Natural killer cell (primary cell): Measurements from ENCODE around the gene SPRED3. TPM values are rescaled to one million over a fixed set of nuclear protein-coding genes. Genes with fewer than 3 reads are reported as not detected.

ENCODE experiments used
- ATAC-seq, 3 donors: fragments of 150-1000 bp in 2 of 3; fragments of 200-7000 bp in 1 of 3; cut with Tn5 transposase; 1 replicate in 1 of 3; 2 replicates in 2 of 3; pipeline ENCODE4 v1.10.0; 2021; ENCODE audit warnings: mild to moderate bottlenecking in 2 of 3, moderate library complexity in 2 of 3
- DNase-seq, 2 donors: peaks; one replicate each; pipeline versions ENCODE4 v3.0.0 to v3.0.0-alpha.2; 2013 to 2021; ENCODE audit warnings: mixed read lengths in 1 of 2
- H3K27ac ChIP-seq: one replicate; pipeline ENCODE4 v1.5.1; 2013; ENCODE audit warnings: mild to moderate bottlenecking, low read length
- H3K27me3 ChIP-seq: one replicate; pipeline ENCODE4 v1.6.1; 2013; ENCODE audit warnings: low read length; ENCODE audit not compliant: control insufficient read depth, insufficient read depth
- H3K36me3 ChIP-seq: one replicate; pipeline ENCODE4 v1.6.1; 2013; ENCODE audit warnings: low read length; ENCODE audit not compliant: control insufficient read depth, insufficient read depth
- H3K4me1 ChIP-seq: one replicate; pipeline ENCODE4 v1.6.1; 2013; ENCODE audit warnings: low read length; ENCODE audit not compliant: control insufficient read depth, insufficient read depth
- H3K4me3 ChIP-seq: one replicate; pipeline ENCODE4 v1.5.1; 2013; ENCODE audit warnings: low read length
- H3K9me3 ChIP-seq: one replicate; pipeline ENCODE4 v1.6.1; 2013; ENCODE audit warnings: low read length; ENCODE audit not compliant: control insufficient read depth, insufficient read depth
- H3K27ac Mint-ChIP-seq, 2 donors: one replicate each; pipeline ENCODE4 v1.8.0; 2022; ENCODE audit warnings: mild to moderate bottlenecking in 2 of 2, mixed read lengths in 2 of 2, moderate library complexity in 1 of 2
- H3K27me3 Mint-ChIP-seq, 2 donors: one replicate each; pipeline ENCODE4 v1.8.0; 2022; ENCODE audit warnings: low read depth in 2 of 2, mixed read lengths in 2 of 2
- H3K36me3 Mint-ChIP-seq: one replicate; pipeline ENCODE4 v1.8.0; 2022; ENCODE audit warnings: mixed read lengths
- H3K4me1 Mint-ChIP-seq, 2 donors: one replicate each; pipeline ENCODE4 v1.8.0; 2022; ENCODE audit warnings: mixed read lengths in 2 of 2
- H3K4me3 Mint-ChIP-seq: one replicate; pipeline ENCODE4 v1.8.0; 2022; ENCODE audit warnings: mild to moderate bottlenecking, moderate library complexity, mixed read lengths
- H3K9me3 Mint-ChIP-seq, 2 donors: one replicate each; pipeline ENCODE4 v1.8.0; 2022; ENCODE audit warnings: mixed read lengths in 2 of 2
- CTCF ChIP-seq: fragments of 200-600 bp; IDR thresholded peaks from one replicate; pipeline ENCODE4 v1.8.0; 2022; ENCODE audit warnings: antibody characterized with exemption
- WGBS: methylation state at CpG from one replicate; pipeline ENCODE4 v1.1.7; 2013; ENCODE audit warnings: missing lambda C conversion rate; ENCODE audit not compliant: insufficient coverage; 5-methylcytosine and 5-hydroxymethylcytosine counted together
- intact Hi-C: fragments of 100-400 bp; cut with micrococcal nuclease; formaldehyde crosslinking; loops from one replicate; pipeline ENCODE4 v1.14.2; 2022
- total RNA-seq, 4 donors: library from RNA; stranded (reverse); fragments of 120-200 nt in 1 of 4; gene quantifications; one replicate each; pipeline versions ENCODE4 v1.2.3 to v1.2.4, GENCODE V29; 2013 to 2022

Gene SPRED3
- total RNA-seq, 3 donors from 2014 or later (not counting 1 experiment from before 2014, with no cell fraction given) = 1.1 to 4.2 (median 1.3) TPM

- H3K9me3 Mint-ChIP-seq = no peaks in the 10 kb centered on the region
- 86% methylated on average over 15 of the region's 16 CpGs for WGBS
- Histone ChIP-seq H3K36me3 (no peaks in the 10 kb centered on the region), H3K9me3 (no peaks in the 10 kb centered on the region), H3K27me3 (peaks cover 2% of the 10 kb centered on the region), H3K27ac (no peak overlapping the region), H3K4me3 (no peak overlapping the region), H3K4me1 (no peaks in the 10 kb centered on the region)
- no peak for ATAC-seq
- peaks cover 5 to 12% of the 10 kb centered on the region in 2 donors for H3K27me3 Mint-ChIP-seq
- peaks cover 0 to 5% of the 10 kb centered on the region in 2 donors for H3K4me1 Mint-ChIP-seq
- H3K27ac Mint-ChIP-seq = no peak overlapping the region
- no peak overlapping the region for H3K4me3 Mint-ChIP-seq
- intact Hi-C loops = no loop called here
- H3K36me3 Mint-ChIP-seq = no peaks in the 10 kb centered on the region
- TF ChIP-seq CTCF = no peak
- no peak for DNase-seq
Measured at GRCh38 chr19:38355728-38356725, 32.5 kb upstream of the SPRED3 start.

- no peak for DNase-seq
- Mint-ChIP-seq H3K4me1 (peaks cover 0 to 19% of the 10 kb centered on the region in 2 donors), H3K9me3 (no peaks in the 10 kb centered on the region), H3K36me3 (no peaks in the 10 kb centered on the region), H3K27me3 (peaks cover 5 to 15% of the 10 kb centered on the region in 2 donors), H3K27ac (no peak overlapping the region), H3K4me3 (no peak overlapping the region)
- TF ChIP-seq CTCF = no peak
- no peak overlapping the region for H3K4me3 ChIP-seq
- H3K9me3 ChIP-seq = no peaks in the 10 kb centered on the region
- intact Hi-C loops = no loop called here
- no peak overlapping the region for H3K27ac ChIP-seq
- 51% methylated on average over 5 of the region's 5 CpGs for WGBS
- no peak for ATAC-seq
- H3K27me3 ChIP-seq = peaks cover 3% of the 10 kb centered on the region
- peaks cover 20% of the 10 kb centered on the region for H3K4me1 ChIP-seq
- no peaks in the 10 kb centered on the region for H3K36me3 ChIP-seq
Measured at GRCh38 chr19:38358071-38358470, 30.4 kb upstream of the SPRED3 start.

- no peaks in the 10 kb centered on the region for H3K36me3 ChIP-seq
- H3K4me3 ChIP-seq = no peak overlapping the region
- H3K9me3 ChIP-seq = no peaks in the 10 kb centered on the region
- ATAC-seq (no peak), DNase-seq (no peak)
- no peaks in the 10 kb centered on the region for H3K36me3 Mint-ChIP-seq
- H3K4me1 Mint-ChIP-seq = peaks cover 0 to 19% of the 10 kb centered on the region in 2 donors
- H3K9me3 Mint-ChIP-seq = no peaks in the 10 kb centered on the region
- TF ChIP-seq CTCF = no peak
- intact Hi-C loops = no loop called here
- peaks cover 5 to 15% of the 10 kb centered on the region in 2 donors for H3K27me3 Mint-ChIP-seq
- H3K27ac ChIP-seq = no peak overlapping the region
- H3K4me3 Mint-ChIP-seq = peak overlapping the region; percentile 54
- H3K27me3 ChIP-seq = peaks cover 3% of the 10 kb centered on the region
- no peak overlapping the region for H3K27ac Mint-ChIP-seq
- 62% methylated on average over 18 of the region's 18 CpGs for WGBS
- peaks cover 23% of the 10 kb centered on the region for H3K4me1 ChIP-seq
Measured at GRCh38 chr19:38359242-38360021, 29.1 kb upstream of the SPRED3 start.
